GM12891 (cell line): ENCODE measurements around the gene RERE.

ENCODE experiments used
- PAX5 ChIP-seq: IDR thresholded peaks from 2 replicates; pipeline ENCODE4 v1.6.1; 2011; ENCODE audit warnings: low read length, moderate library complexity, mild to moderate bottlenecking; ENCODE audit not compliant: insufficient read depth, severe bottlenecking
- POLR2A ChIP-seq: IDR thresholded peaks from 2 replicates; pipeline ENCODE4 v1.6.1; 2011; ENCODE audit warnings: low read depth, low read length, control low read depth
- TAF1 ChIP-seq: IDR thresholded peaks from 2 replicates; pipeline ENCODE4 v1.6.1; 2011; ENCODE audit warnings: low read depth, low read length, control low read depth

- TF ChIP-seq POLR2A, result no peak
- TF ChIP-seq PAX5, result no peak
- no peak for TF ChIP-seq TAF1
Observed at GRCh38 chr1:8687039-8687438, 130.4 kb downstream of the RERE start.
